ENCODE measurements around the gene HMG20A.

- TF ChIP-seq EZH2 (IDR thresholded peaks at IDR 0.05) (no peak), POLR2AphosphoS5 (IDR thresholded peaks at IDR 0.05; ENCODE audit: borderline replicate concordance, low read depth, low read length) (no peak), FOXP2 (optimal IDR thresholded peaks at IDR 0.05; ENCODE audit: control extremely low read depth, extremely low read length, insufficient read depth) (no peak)
Measured at GRCh38 chr15:77489647-77490046, 69.0 kb downstream of the HMG20A start.
